GM12801 (cell line): ENCODE measurements around the gene SRL.

Experiments used
- CTCF ChIP-seq: IDR thresholded peaks from one replicate; pipeline ENCODE4 v1.5.1; 2011; ENCODE audit warnings: control low read depth; ENCODE audit not compliant: insufficient read length; ENCODE audit errors: extremely low read depth

Gene SRL

GRCh38 chr16:4266372-4266771 is 24.5 kb upstream of the SRL start:
- TF ChIP-seq CTCF = no peak

- TF ChIP-seq CTCF = no peak
These were observed 23.8 kb upstream of the SRL start for GRCh38 chr16:4265676-4266075.

DNA sequence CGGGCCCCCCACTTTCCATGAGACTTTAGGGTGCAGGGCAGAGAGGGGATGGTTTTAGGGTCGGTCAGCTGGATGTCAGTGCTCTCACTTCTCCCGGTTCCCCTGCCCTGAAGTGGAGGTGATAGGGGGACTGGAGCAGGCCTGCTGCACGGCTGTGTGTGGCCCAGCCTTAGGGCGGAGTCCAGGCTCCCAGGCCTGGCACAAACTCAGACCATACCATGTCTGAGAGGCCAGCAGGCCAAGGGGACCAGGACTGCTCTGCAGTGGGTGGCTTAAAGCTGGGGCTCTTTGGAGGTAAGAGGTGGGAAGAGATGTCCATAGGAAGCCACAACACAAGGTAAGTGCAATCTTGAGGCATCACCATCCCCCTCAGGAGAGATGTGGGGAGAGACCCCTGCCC is 22.7 kb upstream of the SRL start:
- no peak for TF ChIP-seq CTCF

GRCh38 chr16:4263504-4264436 is 21.9 kb upstream of the SRL start:
- TF ChIP-seq CTCF = no peak

GRCh38 chr16:4262303-4262835 is 20.5 kb upstream of the SRL start:
- TF ChIP-seq CTCF = no peak

DNA sequence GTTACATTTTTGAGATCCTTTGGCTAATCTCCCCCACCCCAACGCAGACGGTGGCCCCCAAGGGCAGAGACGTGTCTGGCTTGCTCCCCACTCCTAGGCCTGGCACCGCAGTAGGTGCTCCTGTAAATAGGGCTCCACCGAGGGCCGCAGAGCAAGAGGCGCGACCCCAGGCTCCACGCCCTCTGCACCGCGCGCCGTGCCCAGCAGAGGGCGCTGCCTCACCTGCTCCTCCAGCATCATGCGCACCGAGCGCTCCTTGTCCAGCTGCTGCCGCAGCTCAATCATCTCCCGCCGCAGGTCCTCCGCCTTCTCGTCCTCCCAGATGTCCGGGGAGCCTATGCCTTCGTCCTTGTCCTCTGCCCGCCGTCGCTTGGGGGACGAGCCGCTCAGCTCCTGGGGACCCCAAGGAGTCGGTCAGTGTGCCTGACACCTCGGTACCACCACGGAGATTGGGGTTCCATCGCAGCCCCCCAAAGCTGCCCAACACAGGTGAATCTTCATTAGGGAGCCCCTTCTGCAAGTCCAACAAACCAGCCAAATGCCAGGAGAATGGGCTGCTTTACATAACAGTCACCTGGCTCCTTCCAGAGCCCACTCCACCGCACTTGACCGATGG is 19.8 kb upstream of the SRL start:
- no peak for TF ChIP-seq CTCF

- no peak for TF ChIP-seq CTCF
These were observed 18.5 kb upstream of the SRL start for GRCh38 chr16:4260360-4260759.
